ENCODE data around the gene CDK14. TPM values are rescaled to one million over a fixed set of nuclear protein-coding genes. Genes with fewer than 3 reads are reported as not detected.

The CDK14 gene
- total and polyA plus RNA-seq, 8 donors, result 0.58 to 43.9 (median 12.2) TPM

DNA sequence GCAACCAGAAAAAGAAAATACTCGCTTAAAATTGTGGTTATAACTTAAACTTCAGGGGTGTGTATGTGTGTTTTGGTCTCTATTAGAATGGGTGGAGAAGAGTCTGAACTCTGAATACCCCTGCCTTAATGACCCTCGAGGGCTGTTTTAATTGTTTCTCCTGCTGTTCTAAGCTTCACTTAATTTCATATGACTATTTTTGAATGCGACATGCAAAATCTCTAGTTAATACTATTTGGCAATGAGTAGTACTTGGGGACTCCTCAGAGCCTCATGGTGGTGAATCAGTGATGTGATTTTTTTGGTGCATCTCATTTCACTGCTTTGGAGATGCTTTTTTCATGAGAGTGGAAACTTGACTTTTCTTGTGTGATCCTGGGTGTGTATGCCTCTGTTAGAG, 178.6 kb downstream of the CDK14 start:
- no peak for DNase-seq
- intact Hi-C loops (cut with DNase I; ENCODE audit: low total_unique reads), result no loop called here
- no peaks in the 10 kb centered on the region for H3K27me3 ChIP-seq
- TF ChIP-seq POLR2AphosphoS5 (IDR thresholded peaks at IDR 0.05), result no peak
- no peak for TF ChIP-seq EP300 (IDR thresholded peaks at IDR 0.05)
- TF ChIP-seq, protein P1, sequence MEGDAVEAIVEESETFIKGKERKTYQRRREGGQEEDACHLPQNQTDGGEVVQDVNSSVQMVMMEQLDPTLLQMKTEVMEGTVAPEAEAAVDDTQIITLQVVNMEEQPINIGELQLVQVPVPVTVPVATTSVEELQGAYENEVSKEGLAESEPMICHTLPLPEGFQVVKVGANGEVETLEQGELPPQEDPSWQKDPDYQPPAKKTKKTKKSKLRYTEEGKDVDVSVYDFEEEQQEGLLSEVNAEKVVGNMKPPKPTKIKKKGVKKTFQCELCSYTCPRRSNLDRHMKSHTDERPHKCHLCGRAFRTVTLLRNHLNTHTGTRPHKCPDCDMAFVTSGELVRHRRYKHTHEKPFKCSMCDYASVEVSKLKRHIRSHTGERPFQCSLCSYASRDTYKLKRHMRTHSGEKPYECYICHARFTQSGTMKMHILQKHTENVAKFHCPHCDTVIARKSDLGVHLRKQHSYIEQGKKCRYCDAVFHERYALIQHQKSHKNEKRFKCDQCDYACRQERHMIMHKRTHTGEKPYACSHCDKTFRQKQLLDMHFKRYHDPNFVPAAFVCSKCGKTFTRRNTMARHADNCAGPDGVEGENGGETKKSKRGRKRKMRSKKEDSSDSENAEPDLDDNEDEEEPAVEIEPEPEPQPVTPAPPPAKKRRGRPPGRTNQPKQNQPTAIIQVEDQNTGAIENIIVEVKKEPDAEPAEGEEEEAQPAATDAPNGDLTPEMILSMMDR (IDR thresholded peaks at IDR 0.05), result no peak
- no peak for TF ChIP-seq POLR2A (IDR thresholded peaks at IDR 0.05)
- H3K27ac ChIP-seq, result no peak overlapping the region
- no peaks in the 10 kb centered on the region for H3K9me3 ChIP-seq
- whole genome bisulfite sequencing, 5 donors, result 85 to 90% (median 88%) methylated on average over 3 of the region's 3 CpGs
- peaks cover 0 to 16% (median 3%) of the 10 kb centered on the region in 4 donors for H3K4me1 ChIP-seq
- no peaks in the 10 kb centered on the region for H3K36me3 ChIP-seq
- H3K4me3 ChIP-seq, result no peak overlapping the region

DNA sequence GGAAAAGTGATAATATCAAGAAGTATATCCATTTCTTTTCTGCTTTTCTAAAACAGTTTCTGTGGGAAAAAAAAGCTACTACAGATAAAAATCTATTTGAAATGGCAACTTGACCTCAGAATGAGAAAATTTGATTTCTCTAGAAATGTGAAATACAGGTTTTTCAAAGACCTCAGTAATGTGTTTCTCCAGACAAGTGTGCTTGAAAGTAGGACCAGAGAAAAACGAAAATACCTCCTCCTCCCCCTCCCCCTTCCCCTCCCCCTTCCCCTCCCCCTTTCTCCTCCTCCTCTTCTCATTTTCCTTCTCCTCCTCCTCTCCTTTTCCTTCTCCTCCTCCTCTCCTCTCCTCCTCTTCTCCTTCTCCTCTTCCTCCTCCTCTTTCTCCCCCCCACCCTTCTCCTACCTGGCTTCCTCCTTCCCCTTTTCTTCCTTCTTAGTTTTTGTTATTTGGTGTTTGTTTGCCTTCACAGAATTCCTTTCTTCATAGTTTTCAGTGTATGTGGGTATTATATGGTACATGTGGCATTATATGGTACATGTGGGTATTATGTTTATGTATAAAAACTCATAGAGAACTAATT, 179.4 kb downstream of the CDK14 start:
- Histone ChIP-seq H3K27me3 (no peaks in the 10 kb centered on the region), H3K4me3 (no peak overlapping the region), H3K4me1 (peaks cover 0 to 14% (median 3%) of the 10 kb centered on the region in 4 donors), H3K36me3 (no peaks in the 10 kb centered on the region), H3K9me3 (no peaks in the 10 kb centered on the region), H3K27ac (no peak overlapping the region)
- no peak for DNase-seq
- TF ChIP-seq POLR2A (IDR thresholded peaks at IDR 0.05) (no peak), EP300 (IDR thresholded peaks at IDR 0.05) (no peak), POLR2AphosphoS5 (IDR thresholded peaks at IDR 0.05) (no peak)
- TF ChIP-seq, protein P1 (IDR thresholded peaks at IDR 0.05), result no peak
- intact Hi-C loops (cut with DNase I; ENCODE audit: low total_unique reads), result no loop called here
- 53 to 74% (median 59%) methylated on average over 1 of the region's 1 CpG for WGBS, 5 donors

DNA sequence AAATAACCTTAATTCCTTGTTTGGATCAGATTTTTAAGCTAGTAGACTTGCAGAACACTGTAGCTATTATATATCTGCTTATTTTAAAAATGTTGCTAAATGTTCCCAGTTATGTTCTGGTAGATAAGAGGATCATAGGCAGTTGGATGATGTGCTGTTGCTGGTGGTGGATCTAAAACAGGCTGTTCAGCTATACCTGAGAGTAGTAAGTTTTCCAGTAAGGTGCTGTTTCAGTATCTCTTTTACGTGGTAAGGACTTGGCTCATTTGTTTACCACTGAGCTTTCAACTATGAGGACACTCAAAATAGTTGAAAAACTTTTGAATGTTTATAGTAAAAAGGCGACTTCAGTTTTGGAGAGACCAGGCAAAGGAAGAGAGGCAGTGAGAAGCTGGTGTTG, 180.9 kb downstream of the CDK14 start:
- Histone ChIP-seq H3K9me3 (no peaks in the 10 kb centered on the region), H3K27me3 (no peaks in the 10 kb centered on the region), H3K27ac (peak overlapping the region in 1 of 5 donors; percentile 11), H3K36me3 (no peaks in the 10 kb centered on the region), H3K4me3 (no peak overlapping the region), H3K4me1 (peaks cover 0 to 14% (median 3%) of the 10 kb centered on the region in 4 donors)
- intact Hi-C loops (cut with DNase I; ENCODE audit: low total_unique reads), result no loop called here
- no peak for DNase-seq
- TF ChIP-seq EP300 (IDR thresholded peaks at IDR 0.05), result no peak
- WGBS, 5 donors, result 49 to 74% (median 61%) methylated on average over 2 of the region's 2 CpGs

DNA sequence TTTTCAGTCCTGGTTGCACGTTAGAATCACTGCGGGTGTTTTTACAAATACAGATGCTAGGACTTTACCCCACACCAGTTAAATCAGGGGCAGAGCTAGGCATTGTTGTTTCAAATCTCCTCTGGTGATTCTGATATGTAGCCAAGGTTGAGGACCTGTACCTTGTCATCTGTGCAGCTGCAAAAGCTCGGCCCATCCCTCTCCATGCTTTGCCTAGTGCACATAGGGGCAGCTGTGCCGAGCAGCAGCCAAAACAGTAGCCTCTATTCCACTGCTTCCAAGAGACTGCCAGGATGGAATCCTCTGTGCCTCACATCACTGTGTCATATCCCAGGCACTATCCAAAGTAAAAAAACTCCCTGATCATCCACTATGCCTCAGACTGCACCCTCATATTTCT, 181.3 kb downstream of the CDK14 start:
- Histone ChIP-seq H3K27ac (peak overlapping the region in 1 of 5 donors; percentile 11), H3K9me3 (no peaks in the 10 kb centered on the region), H3K4me1 (peaks cover 0 to 14% (median 3%) of the 10 kb centered on the region in 4 donors), H3K4me3 (no peak overlapping the region), H3K36me3 (no peaks in the 10 kb centered on the region), H3K27me3 (no peaks in the 10 kb centered on the region)
- WGBS, 5 donors, result 57 to 68% (median 67%) methylated on average over 4 of the region's 4 CpGs
- no peak for TF ChIP-seq POLR2A (IDR thresholded peaks at IDR 0.05)
- intact Hi-C loops (cut with DNase I; ENCODE audit: low total_unique reads), result no loop called here
- no peak for DNase-seq

DNA sequence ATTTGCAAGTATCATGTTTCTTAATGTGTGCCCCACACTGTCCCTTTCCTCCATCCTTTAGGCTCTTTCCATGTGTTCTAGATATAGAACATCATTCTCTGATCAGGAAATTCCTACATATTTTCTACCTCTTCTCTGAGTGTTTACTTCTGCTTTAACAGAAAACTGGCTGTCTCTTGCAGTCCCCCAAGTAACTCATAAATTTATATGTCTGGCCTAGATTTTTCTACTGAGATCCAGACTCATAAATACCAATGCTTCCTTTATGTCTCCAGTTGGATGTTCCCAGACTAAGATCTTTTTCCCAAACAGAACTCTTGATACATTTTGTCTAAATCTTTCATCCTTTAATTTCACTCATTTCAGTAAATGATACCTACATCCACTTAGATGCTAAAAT, 181.8 kb downstream of the CDK14 start:
- no peaks in the 10 kb centered on the region for H3K9me3 ChIP-seq
- TF ChIP-seq EP300 (IDR thresholded peaks at IDR 0.05) (no peak), POLR2AphosphoS5 (IDR thresholded peaks at IDR 0.05) (no peak), POLR2A (IDR thresholded peaks at IDR 0.05) (no peak)
- TF ChIP-seq, protein P1 (IDR thresholded peaks at IDR 0.05), result no peak
- no peak overlapping the region for H3K27ac ChIP-seq
- H3K27me3 ChIP-seq, result no peaks in the 10 kb centered on the region
- intact Hi-C loops (cut with DNase I; ENCODE audit: low total_unique reads), result no loop called here
- DNase-seq, result no peak
- no peaks in the 10 kb centered on the region for H3K36me3 ChIP-seq
- no peak overlapping the region for H3K4me3 ChIP-seq
- H3K4me1 ChIP-seq, result peaks cover 0 to 14% (median 3%) of the 10 kb centered on the region in 4 donors

Data from stomach (tissue), 9 donors.